ENCODE data around the gene NME7.

Gene NME7

DNA sequence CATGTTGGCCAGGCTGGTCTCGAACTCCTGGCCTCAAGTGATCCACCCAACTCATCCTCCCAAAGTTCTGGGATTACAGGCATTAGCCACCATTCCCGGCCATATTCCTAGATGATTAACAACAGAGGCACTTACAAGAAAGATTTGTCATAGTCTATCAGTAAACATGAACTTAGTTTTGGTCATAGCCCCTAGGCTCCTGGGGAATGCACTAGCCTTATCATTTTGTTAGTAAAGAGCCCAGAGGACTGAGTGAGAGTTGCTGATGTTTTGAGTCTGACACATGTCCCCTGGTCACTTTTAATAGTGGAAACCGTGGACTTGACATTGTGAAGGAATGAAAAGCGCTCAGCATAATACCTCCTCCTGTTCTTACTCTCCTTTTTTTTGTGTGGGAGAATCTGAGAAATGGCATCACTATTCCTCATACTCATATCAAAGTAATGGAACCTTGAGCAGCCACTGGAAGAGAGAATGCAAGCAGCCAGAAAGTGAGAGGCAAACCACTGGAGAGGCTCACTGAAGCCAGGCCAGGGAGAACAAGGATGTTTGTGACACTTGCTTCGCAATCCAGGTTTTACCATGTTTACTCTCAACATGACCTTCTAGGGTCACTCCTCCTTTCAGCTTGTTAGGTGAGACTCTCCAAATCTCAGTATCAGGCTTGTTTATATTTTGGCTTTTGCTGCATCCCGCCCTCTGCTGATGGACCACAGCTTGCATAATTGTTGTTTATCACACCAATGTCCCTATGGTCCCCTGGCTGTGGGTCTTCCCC, 246.3 kb downstream of the NME7 start:
- DNase-seq = no peak

DNA sequence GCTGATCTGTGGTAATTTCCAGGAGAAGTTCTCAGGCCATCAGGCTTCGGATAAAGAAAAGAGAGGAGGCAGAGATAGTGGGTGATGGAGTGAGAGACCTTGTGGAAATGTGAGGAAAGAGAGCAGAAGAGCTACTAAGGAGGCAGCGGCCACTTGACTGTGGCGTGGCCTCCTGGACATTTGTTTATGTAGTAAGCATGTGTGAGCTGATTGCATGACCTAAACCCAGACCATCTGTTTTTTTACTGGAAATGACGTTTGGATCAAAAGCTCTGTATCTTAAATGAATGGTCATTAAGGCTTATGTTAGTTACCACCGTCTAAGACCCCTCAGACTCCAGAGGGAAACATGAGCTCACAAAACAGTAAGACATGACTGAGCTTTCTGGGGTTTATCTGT, 247.5 kb downstream of the NME7 start:
- no peak for DNase-seq

DNA sequence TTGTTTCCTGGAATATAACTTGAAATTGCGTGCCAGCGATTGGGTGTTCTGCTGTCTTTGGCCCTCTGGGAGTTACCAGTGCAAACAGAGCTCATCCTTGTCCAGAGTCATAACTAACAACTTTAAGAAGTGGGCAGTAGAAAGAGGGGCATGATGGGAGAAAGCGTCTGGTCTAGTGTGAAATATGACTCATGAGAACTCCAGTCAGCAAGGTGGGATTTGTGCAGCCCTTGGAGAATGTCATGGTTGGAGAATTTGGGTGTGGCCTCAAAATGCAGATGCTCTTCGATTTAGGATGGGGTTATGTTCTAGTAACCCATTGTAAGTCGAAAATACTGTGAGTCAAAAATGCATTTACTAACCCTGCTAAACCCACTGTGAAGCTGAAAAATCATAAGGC, 248.2 kb downstream of the NME7 start:
- no peak for DNase-seq

DNA sequence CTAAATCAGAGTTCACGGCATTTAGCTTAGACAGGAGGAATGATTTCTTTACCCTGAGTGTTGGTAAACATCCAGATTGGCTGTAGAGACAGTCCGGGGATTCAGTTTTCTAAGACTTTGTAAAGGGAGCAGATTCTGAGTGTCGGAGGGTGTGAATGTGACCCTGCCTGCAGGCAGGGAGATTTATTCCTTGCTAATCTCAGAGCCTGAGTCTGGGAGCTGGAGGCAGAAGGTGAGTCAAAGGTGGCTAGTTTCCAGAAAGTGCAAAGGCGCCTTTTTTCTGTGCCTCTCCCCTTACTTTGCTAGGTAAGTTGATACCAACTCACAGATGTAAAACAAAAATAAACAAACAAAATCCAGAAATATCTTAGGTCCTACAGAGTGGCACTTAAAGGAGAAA, 249.4 kb downstream of the NME7 start:
- DNase-seq = no peak

DNA sequence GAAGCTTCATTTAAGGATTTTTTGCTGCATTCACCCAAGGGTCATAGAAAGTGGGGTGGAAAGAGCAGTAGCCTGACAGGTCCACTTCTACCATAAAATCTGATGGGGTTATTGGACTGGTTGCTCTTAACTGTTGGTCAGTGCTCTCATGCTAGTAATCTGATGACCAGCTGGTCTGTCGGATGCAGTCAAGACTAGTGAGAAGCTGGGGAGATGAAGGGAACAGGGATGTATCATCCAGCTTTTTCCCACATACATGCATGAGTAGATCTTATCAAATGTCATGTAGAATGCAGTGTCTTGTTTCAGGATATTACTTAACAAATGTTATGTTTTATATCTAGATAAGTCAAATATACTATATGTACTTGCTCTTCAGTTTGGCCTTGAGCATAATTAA, 250.0 kb downstream of the NME7 start:
- DNase-seq = no peak

DNA sequence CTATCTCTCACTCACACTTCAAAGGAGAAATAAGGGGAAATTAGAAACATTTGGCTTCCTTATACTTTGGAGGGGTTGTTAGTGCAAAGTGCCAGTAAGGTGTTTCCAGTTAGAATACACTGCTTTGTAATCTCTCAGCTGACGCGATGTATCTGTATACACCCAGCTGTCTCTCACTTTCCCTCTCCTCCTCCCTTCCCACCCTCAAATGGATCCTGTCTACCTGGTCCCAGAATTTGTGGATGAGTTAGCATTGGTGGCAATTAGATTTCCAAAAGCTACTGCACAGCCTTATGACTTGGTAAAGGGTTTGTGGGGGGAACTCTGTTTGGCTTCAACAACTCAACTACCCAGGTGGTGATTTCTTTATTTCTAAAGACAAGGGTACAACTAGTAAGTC, 250.6 kb downstream of the NME7 start:
- DNase-seq = no peak

DNA sequence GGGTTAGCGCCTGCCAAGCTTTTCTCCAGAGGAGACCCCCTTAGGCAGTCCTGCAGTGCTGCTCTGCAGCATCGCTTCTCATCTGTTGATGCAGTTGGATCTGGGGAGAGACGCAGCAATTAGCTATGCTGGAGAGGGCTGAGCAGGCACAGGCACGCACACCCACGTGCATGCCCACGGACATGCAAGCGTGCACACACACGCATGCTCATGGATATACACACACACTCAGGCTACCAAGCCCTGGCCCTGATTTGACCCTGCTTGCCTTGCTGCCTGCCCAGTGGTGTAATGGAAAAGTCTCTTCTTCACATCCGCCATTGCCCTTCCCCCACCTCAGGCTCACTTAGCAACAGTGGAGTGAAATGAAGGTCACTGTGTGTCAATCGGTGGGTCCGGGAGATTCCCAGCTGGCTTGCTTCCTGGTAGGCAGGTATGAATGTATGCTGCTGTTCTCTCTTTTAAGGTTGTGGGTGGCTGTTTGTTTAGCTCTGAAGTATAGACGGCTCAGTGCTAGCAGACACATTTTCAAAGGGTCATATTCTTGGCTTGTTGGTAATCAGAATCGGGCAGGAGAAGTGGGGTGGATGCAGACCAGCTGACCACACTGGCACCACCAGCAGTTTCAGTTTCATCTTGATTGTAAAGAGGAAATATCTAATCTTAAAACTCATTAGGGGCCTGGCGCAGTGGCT, 251.6 kb downstream of the NME7 start:
- DNase-seq = no peak

DNA sequence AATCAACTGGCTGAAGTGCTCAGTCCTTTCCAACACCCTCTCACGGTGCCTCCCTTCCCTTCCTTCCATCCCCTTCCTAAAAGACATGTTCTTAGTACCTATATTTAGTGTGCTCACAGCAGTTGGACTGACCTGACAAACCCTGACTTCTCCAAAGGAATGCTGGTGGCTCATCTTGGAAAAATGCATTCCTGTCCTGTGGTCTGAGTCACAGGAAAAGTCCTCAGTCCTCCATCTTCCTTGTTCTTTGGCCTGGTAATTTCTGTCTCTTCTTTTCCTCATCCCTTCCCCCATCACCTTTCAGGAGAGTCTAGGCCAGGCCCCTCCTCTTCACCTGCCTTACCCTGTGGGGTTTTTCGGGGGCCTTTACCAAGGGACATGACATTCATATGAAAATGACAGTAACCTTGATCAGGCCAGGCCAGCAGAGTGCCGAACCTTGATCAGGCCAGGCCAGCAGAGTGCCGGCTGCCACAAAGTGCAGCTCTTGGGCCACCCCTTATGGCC, 253.9 kb downstream of the NME7 start:
- no peak for DNase-seq

DNA sequence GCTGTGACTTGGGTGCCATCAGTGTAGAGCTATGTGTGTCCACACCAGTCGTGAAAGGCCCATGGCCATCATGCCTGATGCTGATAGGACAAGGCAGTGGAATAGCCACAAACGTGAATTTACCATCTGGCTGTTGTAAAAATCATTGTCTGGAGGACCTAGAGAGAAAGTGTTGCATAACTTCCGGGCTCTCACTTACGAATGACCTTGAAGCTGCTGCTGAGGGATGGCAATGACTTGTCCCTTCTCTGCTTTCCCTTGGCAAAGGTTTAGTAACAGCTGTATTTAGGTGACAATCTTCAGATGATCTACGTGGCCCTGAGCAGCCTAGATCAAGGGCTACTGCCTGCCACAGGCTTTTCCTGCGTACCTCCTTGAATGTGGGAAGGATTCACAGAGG, 255.4 kb downstream of the NME7 start:
- DNase-seq = no peak

DNA sequence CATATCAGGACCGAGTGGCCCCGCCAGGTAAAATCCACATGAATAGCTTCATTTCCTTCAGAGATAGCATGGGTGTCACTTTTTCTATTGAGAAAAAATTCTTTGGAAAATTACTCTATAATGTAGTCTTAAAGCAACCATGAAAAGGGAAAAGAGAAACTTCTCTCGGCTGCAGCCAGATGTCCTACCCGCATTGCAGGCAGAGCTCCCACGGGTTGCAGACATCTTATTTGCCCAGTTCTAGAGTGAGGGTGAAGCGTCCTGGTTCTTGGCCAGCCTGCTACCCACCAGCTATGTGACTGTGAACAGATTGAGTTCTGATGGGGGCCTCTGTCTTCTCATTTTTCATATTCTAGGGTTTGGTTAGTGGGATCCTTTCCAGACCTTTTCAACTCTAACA, 256.1 kb downstream of the NME7 start:
- no peak for DNase-seq

DNA sequence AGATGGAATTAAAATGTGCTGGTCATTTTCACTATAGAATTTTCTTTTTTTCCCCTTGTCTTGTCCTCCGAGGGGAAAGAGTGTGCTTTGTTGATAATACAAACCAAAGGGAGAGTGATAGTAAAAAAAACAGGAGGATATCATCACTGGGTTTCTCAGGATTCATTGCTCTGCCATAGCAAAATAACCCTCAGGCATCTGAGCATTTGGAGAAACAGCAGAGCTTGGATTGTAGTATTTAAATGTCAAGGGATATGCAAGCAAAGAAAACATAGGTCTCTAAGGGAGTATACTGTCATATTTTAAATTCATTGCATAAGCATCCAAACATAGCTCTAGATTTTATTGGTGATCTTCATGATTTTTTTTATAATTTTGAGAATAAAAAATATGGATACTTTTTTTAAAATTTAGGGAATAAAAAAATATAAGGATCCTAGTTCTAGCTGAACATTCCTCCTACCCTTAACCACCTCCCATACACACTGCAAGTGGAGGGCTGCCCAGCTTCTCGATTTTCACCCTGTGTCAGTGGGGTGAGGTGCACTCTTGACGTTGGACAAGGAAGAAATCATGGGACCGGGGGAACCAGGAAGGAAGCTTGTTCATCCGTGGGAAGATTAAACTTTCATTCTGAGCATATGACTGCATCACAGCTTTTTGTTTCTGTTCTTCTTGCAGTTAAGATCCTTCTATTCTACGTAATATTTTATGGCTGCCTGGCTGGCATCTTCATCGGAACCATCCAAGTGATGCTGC, 256.7 kb downstream of the NME7 start:
- DNase-seq = no peak

DNA sequence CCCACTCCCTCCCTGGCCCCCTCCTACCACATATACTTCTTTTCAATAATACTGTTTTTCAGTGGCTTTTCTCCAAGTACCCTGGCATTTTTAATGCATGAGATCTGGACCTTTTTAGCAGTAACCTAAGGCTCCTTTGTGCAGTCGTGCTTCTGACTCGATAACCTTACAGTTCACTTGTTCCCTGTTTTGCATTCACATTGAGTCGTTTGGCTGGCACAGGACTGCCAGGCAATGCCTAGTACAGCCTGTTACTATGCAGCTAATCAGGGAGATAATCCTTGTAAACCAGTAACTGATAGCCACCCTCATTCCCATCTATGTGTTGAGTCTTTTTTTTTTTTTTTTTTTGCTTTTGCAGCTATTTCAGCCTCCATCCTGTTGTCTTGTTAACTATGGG, 257.4 kb downstream of the NME7 start:
- no peak for DNase-seq

DNA sequence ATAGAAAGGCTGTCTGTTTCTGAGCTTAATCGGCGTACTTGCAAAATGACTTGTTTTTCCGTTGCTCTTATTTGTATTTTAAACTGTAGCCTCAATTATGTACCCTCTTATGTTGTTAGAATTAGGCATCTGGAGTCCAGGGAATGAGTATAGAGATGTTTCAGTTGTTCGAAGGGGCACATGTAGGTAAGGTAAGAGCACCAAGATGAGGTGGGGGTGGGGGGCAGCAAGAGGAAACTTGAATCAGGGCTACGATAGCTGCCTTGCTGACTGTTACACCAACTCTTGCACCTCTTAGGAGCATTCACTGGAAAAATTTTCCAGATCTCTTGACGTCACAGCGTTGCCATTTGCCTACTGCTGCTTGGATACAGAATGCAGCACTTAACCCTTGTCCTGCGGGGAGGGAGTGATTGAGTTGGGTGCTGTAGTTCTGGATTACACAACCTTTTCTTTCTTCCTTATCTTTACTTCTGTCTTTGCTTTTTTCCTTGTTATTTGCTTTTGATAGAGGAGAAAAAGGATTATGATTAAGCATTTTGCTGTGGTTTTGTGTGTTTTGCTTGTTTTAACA, 257.9 kb downstream of the NME7 start:
- no peak for DNase-seq

DNA sequence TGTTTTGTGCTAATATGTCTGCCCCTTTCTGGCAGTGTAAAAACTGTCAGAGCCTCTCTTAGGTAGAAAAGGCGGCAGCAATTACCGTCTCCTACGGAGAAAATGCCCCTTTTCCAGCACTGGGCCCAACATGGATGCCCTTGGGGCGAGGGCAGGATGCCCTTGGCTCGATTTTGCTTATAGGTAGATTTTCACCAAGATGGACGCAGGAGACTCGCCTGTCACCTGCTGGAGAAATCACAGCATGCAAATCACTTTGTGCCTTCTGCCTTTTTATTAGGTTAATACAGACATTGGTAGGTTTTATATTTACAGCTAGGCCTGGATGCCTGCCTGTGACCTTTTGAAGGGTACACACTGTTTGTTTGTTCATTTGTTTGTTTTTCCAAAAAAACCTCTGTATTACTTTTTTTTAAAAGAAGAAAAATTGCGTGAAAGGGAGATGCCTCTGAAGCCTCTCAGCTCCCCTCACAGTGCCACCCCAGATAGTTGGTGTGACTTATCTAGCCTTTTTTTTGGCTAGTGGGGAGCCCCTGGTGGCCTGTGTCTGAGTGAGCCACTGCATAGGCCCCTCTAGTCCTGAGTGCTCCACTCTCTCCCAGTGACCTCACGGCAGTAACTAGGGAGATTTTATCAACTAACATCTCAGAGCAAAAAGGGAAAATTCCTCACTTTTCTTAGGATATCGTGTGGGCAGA, 258.6 kb downstream of the NME7 start:
- no peak for DNase-seq

DNA sequence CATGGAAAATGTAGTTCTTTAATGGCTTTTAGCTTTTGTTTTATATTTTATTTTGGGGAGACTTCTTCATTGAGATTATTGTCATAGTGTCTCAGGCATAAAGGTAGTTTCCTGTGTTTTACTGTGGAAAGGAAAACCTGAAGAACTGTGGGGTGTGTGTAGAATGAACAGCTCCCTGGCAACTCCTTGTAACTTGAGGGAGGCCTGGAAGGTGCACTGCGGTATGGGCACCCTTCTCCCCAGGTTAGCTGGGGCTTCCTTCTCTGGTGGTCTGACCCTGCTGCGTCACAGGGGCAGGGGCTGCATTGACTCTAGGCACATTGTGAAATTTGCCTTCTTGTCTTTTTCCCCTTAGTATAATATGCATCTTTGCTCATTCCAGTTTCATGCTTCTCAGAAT, 259.4 kb downstream of the NME7 start:
- DNase-seq = no peak

DNA sequence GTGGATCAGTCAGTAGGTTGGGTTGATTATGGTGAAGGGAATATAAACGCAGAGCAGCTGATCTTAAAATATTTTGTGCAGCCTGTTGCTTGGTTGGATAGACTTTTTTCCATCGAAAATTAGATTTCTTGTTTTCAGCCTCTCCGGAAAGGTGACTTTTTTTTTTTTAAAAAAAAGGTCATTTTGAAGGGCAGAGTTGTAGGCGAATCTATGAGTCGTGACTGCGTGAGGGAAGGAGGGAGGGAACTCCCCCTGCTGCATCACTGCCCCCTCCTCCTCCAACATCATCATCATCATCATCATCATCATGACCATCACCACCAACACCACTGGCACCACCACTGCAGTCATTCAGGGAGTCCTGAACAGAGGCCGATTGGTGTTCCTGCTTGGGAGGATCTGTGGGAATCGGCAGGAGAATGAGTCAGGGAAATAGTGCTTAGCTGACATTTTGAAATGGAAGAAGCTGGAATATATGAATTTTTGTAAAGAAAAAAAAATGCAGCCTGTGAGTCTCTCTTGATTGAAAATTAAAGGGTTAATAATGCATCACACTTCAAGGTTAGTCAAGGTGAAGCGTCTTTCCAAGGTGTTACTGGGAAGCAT, 259.9 kb downstream of the NME7 start:
- DNase-seq = no peak

DNA sequence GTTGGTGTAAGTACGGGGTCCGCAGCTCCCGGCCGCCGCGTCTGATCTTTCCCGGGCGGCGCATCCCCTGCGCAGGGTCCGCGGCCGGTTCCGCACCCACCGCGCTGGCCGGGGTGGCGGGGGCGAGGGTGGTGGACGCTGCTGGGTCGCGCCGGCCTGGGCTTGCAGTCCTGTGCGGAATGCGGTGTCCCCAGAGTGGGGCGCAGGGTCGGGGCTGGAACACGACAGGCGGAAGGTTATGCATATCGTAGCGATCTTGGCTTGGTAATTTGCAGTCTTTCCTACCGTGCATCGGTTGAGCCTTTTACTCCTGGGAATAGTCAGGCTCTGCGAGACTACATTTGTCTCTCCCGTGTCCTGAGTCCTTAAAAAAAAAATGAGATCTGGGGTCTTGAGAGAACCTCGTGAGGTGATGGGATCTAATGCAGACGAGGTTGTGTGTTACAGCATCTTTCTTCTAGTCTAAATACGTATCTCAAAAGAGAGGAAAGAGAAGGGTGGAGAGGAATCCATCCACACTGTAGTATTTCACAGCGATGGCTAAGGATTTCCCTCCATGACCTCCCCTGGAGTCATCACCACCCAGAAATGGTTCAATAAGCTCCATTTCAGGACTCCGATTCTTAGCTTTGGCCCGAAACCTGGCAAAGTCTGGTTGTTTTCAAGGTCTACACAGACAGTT, 260.5 kb downstream of the NME7 start:
- no peak for DNase-seq

DNA sequence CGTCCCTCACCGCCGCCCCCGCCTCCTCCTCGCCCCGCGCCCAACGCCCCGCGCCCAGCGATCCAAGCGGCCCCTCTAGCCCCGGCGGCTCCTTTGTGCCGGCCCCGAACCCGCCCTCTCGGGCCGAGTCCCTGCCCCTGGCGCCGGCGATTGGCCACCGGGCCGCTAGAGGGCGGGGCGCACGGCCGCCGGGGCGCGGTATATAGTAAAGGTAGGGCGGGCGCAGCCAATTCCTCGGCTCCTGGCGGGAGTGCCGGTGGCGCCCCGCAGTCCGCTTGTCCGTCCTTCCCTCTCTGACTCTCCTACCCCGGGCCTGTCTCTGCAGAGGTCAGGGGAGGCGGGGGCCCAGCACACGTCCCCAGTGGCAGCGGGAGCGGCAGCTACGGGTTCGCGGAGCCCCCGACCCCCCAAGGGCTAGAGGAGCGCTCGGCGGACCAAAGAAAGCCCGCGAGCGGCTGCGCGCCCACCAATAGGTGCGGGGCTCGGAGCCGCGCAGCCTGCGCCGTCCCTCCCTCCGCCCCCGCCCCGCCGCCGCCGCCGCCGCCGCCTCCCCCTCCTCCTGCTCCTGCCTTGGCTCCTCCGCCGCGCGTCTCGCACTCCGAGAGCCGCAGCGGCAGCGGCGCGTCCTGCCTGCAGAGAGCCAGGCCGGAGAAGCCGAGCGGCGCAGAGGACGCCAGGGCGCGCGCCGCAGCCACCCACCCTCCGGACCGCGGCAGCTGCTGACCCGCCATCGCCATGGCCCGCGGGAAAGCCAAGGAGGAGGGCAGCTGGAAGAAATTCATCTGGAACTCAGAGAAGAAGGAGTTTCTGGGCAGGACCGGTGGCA, 261.3 kb downstream of the NME7 start, which contains the start of gene ATP1B1:
Gene ATP1B1 (plus strand): TSS at position 596 of the 826 bp plus-strand sequence. CDS start 140 bp downstream, at position 736.
- peak; percentile 68 for DNase-seq

DNA sequence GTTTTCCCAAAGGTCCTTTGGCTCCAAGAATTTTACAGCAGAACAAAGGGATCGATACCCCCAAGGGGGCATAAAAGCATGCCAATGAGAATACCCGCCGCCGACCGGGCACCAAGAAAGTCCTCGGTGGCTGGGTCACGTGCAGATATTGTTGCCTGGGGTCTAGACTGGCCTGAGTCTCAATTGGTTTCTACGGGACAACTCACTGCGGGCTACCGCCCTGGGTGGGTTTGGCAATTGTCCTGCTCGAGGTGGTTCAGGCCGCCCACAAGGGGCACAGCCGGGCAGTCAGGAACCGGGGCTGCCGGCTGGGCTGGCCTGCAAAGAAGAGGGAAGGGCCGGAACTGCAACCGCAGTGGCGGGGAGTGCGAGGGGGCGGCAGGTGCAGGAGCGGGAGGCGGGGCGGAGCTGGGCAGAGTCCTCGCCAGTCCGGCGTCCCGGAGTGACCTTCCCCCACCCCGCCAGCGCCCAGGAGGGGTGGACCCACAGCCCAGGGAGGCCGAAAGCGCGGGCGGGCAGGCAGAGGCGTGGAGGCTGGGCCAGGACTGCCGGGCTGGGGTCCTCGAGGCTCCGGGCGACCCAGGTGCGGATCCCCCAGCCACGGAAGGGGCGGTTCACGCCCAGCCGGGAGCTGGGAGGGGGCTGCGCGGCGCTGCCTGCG, 262.0 kb downstream of the NME7 start:
- DNase-seq = no peak

DNA sequence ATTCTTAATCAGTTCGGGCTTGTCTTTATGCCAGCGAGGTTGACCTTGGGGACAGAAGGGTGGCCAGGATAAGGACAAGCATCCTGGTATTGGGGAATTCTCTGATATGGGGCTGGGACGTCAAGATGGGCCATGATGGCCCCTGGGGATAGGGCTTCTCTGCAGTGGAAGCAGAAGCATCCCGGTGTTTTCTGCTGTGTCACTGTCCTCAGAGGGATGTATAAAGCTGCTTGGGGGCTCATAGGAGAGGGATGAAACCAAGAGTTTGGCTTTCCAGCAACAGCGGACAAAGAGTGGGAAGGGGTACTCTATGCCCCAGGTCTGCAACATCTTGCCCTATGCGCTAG, 262.5 kb downstream of the NME7 start:
- DNase-seq = no peak
